IPS-20b (cell line): Measurements from ENCODE around the gene LIME1.

Experiments
- H3K27ac ChIP-seq: one replicate; pipeline ENCODE4 v1.5.1; 2013; ENCODE audit warnings: low read length
- H3K27me3 ChIP-seq: 2 replicates; pipeline ENCODE4 v1.6.1; 2013; ENCODE audit warnings: mild to moderate bottlenecking, low read length, inconsistent platforms; ENCODE audit not compliant: insufficient read depth
- H3K36me3 ChIP-seq: 2 replicates; pipeline ENCODE4 v1.6.1; 2013; ENCODE audit warnings: low read depth, mild to moderate bottlenecking, inconsistent platforms, low read length, moderate library complexity; ENCODE audit not compliant: insufficient read depth
- H3K4me1 ChIP-seq: 2 replicates; pipeline ENCODE4 v1.6.1; 2013; ENCODE audit warnings: mild to moderate bottlenecking, control low read depth, inconsistent platforms, low read length, moderate library complexity; ENCODE audit not compliant: insufficient read depth
- H3K4me3 ChIP-seq: 2 replicates; pipeline ENCODE4 v1.5.1; 2013; ENCODE audit warnings: mild to moderate bottlenecking, low read length, inconsistent platforms
- H3K9ac ChIP-seq: 2 replicates; pipeline ENCODE4 v1.6.1; 2013; ENCODE audit warnings: low read depth, mild to moderate bottlenecking, inconsistent platforms, low read length, moderate library complexity
- H3K9me3 ChIP-seq: 2 replicates; pipeline ENCODE4 v1.6.1; 2013; ENCODE audit warnings: mild to moderate bottlenecking, low read depth, low read length, inconsistent platforms; ENCODE audit not compliant: insufficient read depth

The LIME1 gene

GRCh38 chr20:63744574-63745423 is 8.3 kb downstream of the LIME1 start:
- H3K9ac ChIP-seq, result no peak overlapping the region
- no peak overlapping the region for H3K4me3 ChIP-seq
- H3K36me3 ChIP-seq, result peaks cover 14% of the 10 kb centered on the region; the same call in 1 of the 2 replicates
- H3K27me3 ChIP-seq, result no peaks in the 10 kb centered on the region
- no peaks in the 10 kb centered on the region for H3K9me3 ChIP-seq
- H3K27ac ChIP-seq, result no peak overlapping the region
- no peaks in the 10 kb centered on the region for H3K4me1 ChIP-seq

- Histone ChIP-seq H3K27ac (no peak overlapping the region), H3K4me3 (no peak overlapping the region), H3K27me3 (no peaks in the 10 kb centered on the region), H3K36me3 (peaks cover 14% of the 10 kb centered on the region; the same call in 1 of the 2 replicates), H3K9ac (no peak overlapping the region), H3K9me3 (no peaks in the 10 kb centered on the region), H3K4me1 (no peaks in the 10 kb centered on the region)
Observed at GRCh38 chr20:63745424-63745805, 9.0 kb downstream of the LIME1 start.

- Histone ChIP-seq H3K9me3 (no peaks in the 10 kb centered on the region), H3K9ac (no peak overlapping the region), H3K4me3 (no peak overlapping the region), H3K36me3 (peaks cover 14% of the 10 kb centered on the region; the same call in 1 of the 2 replicates), H3K4me1 (no peaks in the 10 kb centered on the region), H3K27me3 (no peaks in the 10 kb centered on the region), H3K27ac (no peak overlapping the region)
Observed at GRCh38 chr20:63745961-63746731, 9.7 kb downstream of the LIME1 start.

GRCh38 chr20:63746751-63747315 is 10.4 kb downstream of the LIME1 start:
- Histone ChIP-seq H3K36me3 (peaks cover 14% of the 10 kb centered on the region; the same call in 1 of the 2 replicates), H3K27me3 (no peaks in the 10 kb centered on the region), H3K4me3 (no peak overlapping the region), H3K9me3 (no peaks in the 10 kb centered on the region), H3K27ac (no peak overlapping the region), H3K9ac (no peak overlapping the region), H3K4me1 (no peaks in the 10 kb centered on the region)

GRCh38 chr20:63747622-63748069 is 11.2 kb downstream of the LIME1 start:
- Histone ChIP-seq H3K27ac (no peak overlapping the region), H3K4me1 (no peaks in the 10 kb centered on the region), H3K9ac (no peak overlapping the region), H3K27me3 (no peaks in the 10 kb centered on the region), H3K36me3 (peaks cover 14% of the 10 kb centered on the region; the same call in 1 of the 2 replicates), H3K4me3 (no peak overlapping the region), H3K9me3 (no peaks in the 10 kb centered on the region)

GRCh38 chr20:63748070-63748933 is 11.8 kb downstream of the LIME1 start:
- no peak overlapping the region for H3K4me3 ChIP-seq
- no peaks in the 10 kb centered on the region for H3K4me1 ChIP-seq
- H3K9me3 ChIP-seq, result no peaks in the 10 kb centered on the region
- peaks cover 11% of the 10 kb centered on the region; the same call in 1 of the 2 replicates for H3K36me3 ChIP-seq
- no peak overlapping the region for H3K9ac ChIP-seq
- no peaks in the 10 kb centered on the region for H3K27me3 ChIP-seq
- H3K27ac ChIP-seq, result no peak overlapping the region

- no peaks in the 10 kb centered on the region for H3K9me3 ChIP-seq
- H3K27me3 ChIP-seq, result no peaks in the 10 kb centered on the region
- H3K9ac ChIP-seq, result no peak overlapping the region
- no peaks in the 10 kb centered on the region for H3K4me1 ChIP-seq
- no peak overlapping the region for H3K27ac ChIP-seq
- H3K4me3 ChIP-seq, result no peak overlapping the region
- H3K36me3 ChIP-seq, result peaks cover 5% of the 10 kb centered on the region; the same call in 1 of the 2 replicates
Observed at GRCh38 chr20:63748934-63749270, 12.4 kb downstream of the LIME1 start.

GRCh38 chr20:63749597-63750508 is 13.4 kb downstream of the LIME1 start:
- H3K36me3 ChIP-seq, result no peaks in the 10 kb centered on the region
- H3K4me1 ChIP-seq, result no peaks in the 10 kb centered on the region
- H3K27me3 ChIP-seq, result no peaks in the 10 kb centered on the region
- no peak overlapping the region for H3K9ac ChIP-seq
- H3K27ac ChIP-seq, result no peak overlapping the region
- no peak overlapping the region for H3K4me3 ChIP-seq
- H3K9me3 ChIP-seq, result no peaks in the 10 kb centered on the region

- no peaks in the 10 kb centered on the region for H3K36me3 ChIP-seq
- no peaks in the 10 kb centered on the region for H3K27me3 ChIP-seq
- no peaks in the 10 kb centered on the region for H3K9me3 ChIP-seq
- no peaks in the 10 kb centered on the region for H3K4me1 ChIP-seq
- no peak overlapping the region for H3K9ac ChIP-seq
- no peak overlapping the region for H3K27ac ChIP-seq
- H3K4me3 ChIP-seq, result no peak overlapping the region
Observed at GRCh38 chr20:63750807-63751470, 14.5 kb downstream of the LIME1 start.
